ENCODE measurements around the gene P2RY2. TPM values are rescaled to one million over a fixed set of nuclear protein-coding genes. Genes with fewer than 3 reads are reported as not detected.

P2RY2 gene
- total and polyA plus RNA-seq, 2 of the 8 experiments (the other 6 are each of a cell fraction or from before 2014, with no cell fraction given) = 1.0 to 1.5 TPM

- FAIRE-seq (no peak), DNase-seq (ENCODE audit: low read depth in 1 of 2, low spot score in 2 of 2) (no peak)
- Histone ChIP-seq H3K4me2 (ENCODE audit: insufficient read depth in 1 of 2, low read depth in 2 of 2, low read length in 2 of 2) (no peak overlapping the region), H2BK20ac (ENCODE audit: low read length) (no peak overlapping the region), H3K27me3 (replicated peaks in 1 of 4; ENCODE audit: control insufficient read depth in 3 of 4, extremely low read depth in 1 of 4, insufficient read depth in 3 of 4, low read length in 3 of 4) (no peaks in the 10 kb centered on the region; a peak in 1 of 7 replicates), H3K36me3 (ENCODE audit: control insufficient read depth in 2 of 4, insufficient read depth in 4 of 4, low read length in 3 of 4) (no peaks in the 10 kb centered on the region), H3K9ac (replicated peaks in 1 of 4; ENCODE audit: extremely low read depth in 1 of 4, low read depth in 3 of 4, low read length in 3 of 4) (no peak overlapping the region), H4K20me1 (replicated peaks in 1 of 2; ENCODE audit: control insufficient read depth in 1 of 2, insufficient read depth in 2 of 2, low read length in 2 of 2) (no peaks in the 10 kb centered on the region), H3K9me3 (ENCODE audit: insufficient read depth in 2 of 2, low read depth in 1 of 2, low read length in 1 of 2) (no peaks in the 10 kb centered on the region), H3K23ac (ENCODE audit: insufficient read length) (no peak overlapping the region), H4K91ac (replicated peaks; ENCODE audit: insufficient read length, low read length) (no peak overlapping the region), H4K5ac (ENCODE audit: insufficient read length, low read depth, low read length) (no peak overlapping the region), H2BK5ac (ENCODE audit: low read depth, low read length) (no peak overlapping the region), H3K27ac (ENCODE audit: low read depth, low read length) (no peak overlapping the region), H2BK12ac (ENCODE audit: low read depth, low read length) (no peak overlapping the region), H2BK120ac (replicated peaks; ENCODE audit: low read depth, low read length) (no peak overlapping the region), H4K8ac (ENCODE audit: extremely low read depth, insufficient read depth, low read length) (no peak overlapping the region), H3K4ac (replicated peaks; ENCODE audit: insufficient read length, low read depth, low read length) (no peak overlapping the region), H3K4me3 (ENCODE audit: extremely low read depth in 1 of 4, insufficient read depth in 2 of 4, low read depth in 3 of 4, low read length in 4 of 4) (no peak overlapping the region), H2BK15ac (ENCODE audit: low read length) (no peak overlapping the region), H3K56ac (replicated peaks; ENCODE audit: insufficient read length, low read depth, low read length) (no peak overlapping the region), H3K4me1 (replicated peaks in 1 of 4; ENCODE audit: control insufficient read depth in 3 of 4, insufficient read depth in 4 of 4, low read length in 3 of 4) (no peaks in the 10 kb centered on the region), H3K23me2 (ENCODE audit: low read depth, low read length) (no peaks in the 10 kb centered on the region), H3K14ac (ENCODE audit: insufficient read length) (no peak overlapping the region), H2AFZ (ENCODE audit: low read length) (no peak overlapping the region), H3K79me1 (ENCODE audit: low read depth, low read length) (no peaks in the 10 kb centered on the region), H3K79me2 (ENCODE audit: control insufficient read depth in 1 of 2, insufficient read depth in 2 of 2, low read length in 2 of 2) (no peaks in the 10 kb centered on the region), H2AK5ac (ENCODE audit: low read depth, low read length) (no peak overlapping the region), H3K18ac (ENCODE audit: extremely low read depth, low read length) (no peak overlapping the region)
- ChIA-PET POLR2A (ENCODE audit: partially characterized antibody) (no interaction called here), CTCF (ENCODE audit: partially characterized antibody) (interaction anchor here (0.6 to 1.8 kb wide), 2 partner anchors 135 to 141 kb away, joined by 3 to 4 read pairs; no protein-coding TSS in a partner anchor)
- 96% methylated on average over 2 of the region's 2 CpGs; no CpG with 5 or more reads in 1 of the 2 experiments for WGBS, 2 experiments (ENCODE audit: extremely low coverage in 1 of 2, insufficient coverage in 1 of 2, insufficient read length in 1 of 2, insufficient replicate concordance in 2 of 2, low coverage in 1 of 2, low lambda C conversion rate in 2 of 2, missing lambda C conversion rate in 1 of 2)
- no peak for TF ChIP-seq KDM4A (IDR thresholded peaks at IDR 0.05; ENCODE audit: low read depth, low read length, severe bottlenecking)
- TF ChIP-seq SUZ12 (IDR thresholded peaks at IDR 0.05; ENCODE audit: low read length) = no peak
- TF ChIP-seq SRF (IDR thresholded peaks at IDR 0.05; ENCODE audit: low read depth, low read length) = no peak
- no peak for TF ChIP-seq TEAD4 (IDR thresholded peaks at IDR 0.05; ENCODE audit: low read depth, low read length)
- TF ChIP-seq FOSL1 (IDR thresholded peaks at IDR 0.05; ENCODE audit: insufficient read depth, low read depth, low read length) = no peak
- no peak for TF ChIP-seq EP300 (IDR thresholded peaks at IDR 0.05; ENCODE audit: borderline replicate concordance in 1 of 2, low read depth in 2 of 2, low read length in 2 of 2)
- no peak for TF ChIP-seq GABPA (IDR thresholded peaks at IDR 0.05; ENCODE audit: borderline replicate concordance, insufficient read depth, low read length)
- TF ChIP-seq E2F6 (IDR thresholded peaks at IDR 0.05) = no peak
- TF ChIP-seq BCL11A (IDR thresholded peaks at IDR 0.05; ENCODE audit: low read depth in 2 of 2, low read length in 2 of 2) = no peak
- TF ChIP-seq RFX5 (IDR thresholded peaks at IDR 0.05; ENCODE audit: borderline replicate concordance, low read depth, low read length) = no peak
- TF ChIP-seq HDAC6 (IDR thresholded peaks at IDR 0.05; ENCODE audit: low read depth, low read length) = no peak
- TF ChIP-seq TAF1 (IDR thresholded peaks at IDR 0.05; ENCODE audit: low read depth, low read length) = no peak
- no peak for TF ChIP-seq CTBP2 (IDR thresholded peaks at IDR 0.05; ENCODE audit: borderline replicate concordance, insufficient read depth, insufficient read length, low read length)
Measured at GRCh38 chr11:73209892-73210291, 8.2 kb upstream of the P2RY2 start.
